ENCODE measurements around the gene PRR14. TPM values are rescaled to one million over a fixed set of nuclear protein-coding genes. Genes with fewer than 3 reads are reported as not detected.

PRR14 gene
- total RNA-seq (51.6 TPM), polyA plus RNA-seq (ENCODE audit: insufficient read depth, low read depth, low replicate concordance) (44.2 TPM)
- long read RNA-seq, donor 1, partial matches to known transcripts = 5 of 10 reads
- long read RNA-seq, donor 1, other reads (novel, unspliced or antisense) = 0 of 10 reads
- long read RNA-seq, donor 2, partial matches to known transcripts = 0 of 2 reads
- long read RNA-seq, donor 2, other reads (novel, unspliced or antisense) = 0 of 2 reads
- long read RNA-seq, donor 3, partial matches to known transcripts = 0 of 8 reads
- long read RNA-seq, donor 3, other reads (novel, unspliced or antisense) = 0 of 8 reads
- long read RNA-seq, donor 4, partial matches to known transcripts = 0 of 9 reads
- long read RNA-seq, donor 4, other reads (novel, unspliced or antisense) = 0 of 9 reads
- long read RNA-seq, donor 5 = 0 reads
- long read RNA-seq, donor 6, partial matches to known transcripts = 0 of 2 reads
- long read RNA-seq, donor 6, other reads (novel, unspliced or antisense) = 0 of 2 reads
- long read RNA-seq, donor 7, partial matches to known transcripts = 1 of 6 reads
- long read RNA-seq, donor 7, other reads (novel, unspliced or antisense) = 4 of 6 reads
- long read RNA-seq, donor 8, partial matches to known transcripts = 0 of 4 reads
- long read RNA-seq, donor 8, other reads (novel, unspliced or antisense) = 0 of 4 reads
- long read RNA-seq, donor 9, partial matches to known transcripts = 0 of 1 reads
- long read RNA-seq, donor 9, other reads (novel, unspliced or antisense) = 0 of 1 reads
- long read RNA-seq, donor 10, partial matches to known transcripts = 0 of 2 reads
- long read RNA-seq, donor 10, other reads (novel, unspliced or antisense) = 0 of 2 reads

GRCh38 chr16:30650369-30651123 lies at the start of gene PRR14:
TSS of gene PRR14 (plus strand) at chr16:30650960. CDS start at chr16:30651646, 686 bp downstream.
- H3K36me3 ChIP-seq (ENCODE audit: control insufficient read depth in 2 of 3, insufficient read depth in 3 of 3, low read length in 3 of 3) = peaks cover 4 to 21% (median 10%) of the 10 kb centered on the region in 3 donors
- H3K27me3 ChIP-seq (ENCODE audit: control insufficient read depth, insufficient read depth, low read length) = no peaks in the 10 kb centered on the region
- H3K27ac ChIP-seq (ENCODE audit: low read depth in 2 of 2, low read length in 2 of 2) = peak within 1 kb of the TSS; percentile 90 to 93
- DNase-seq = peak; percentile 100
- no peaks in the 10 kb centered on the region for H3K9me3 ChIP-seq (ENCODE audit: control insufficient read depth in 2 of 3, insufficient read depth in 1 of 3, low read length in 3 of 3)
- peak within 1 kb of the TSS; percentile 76 to 98 (median 96) for H3K9ac ChIP-seq (ENCODE audit: low read length in 3 of 3)
- intact Hi-C loops (cut with DNase I) = no loop called here
- peak within 1 kb of the TSS; percentile 90 to 96 (median 95) for H3K4me3 ChIP-seq (ENCODE audit: low read length in 3 of 3)
- H3K4me1 ChIP-seq (ENCODE audit: control insufficient read depth in 2 of 3, insufficient read depth in 2 of 3, low read depth in 1 of 3, low read length in 3 of 3) = peaks cover 0 to 13% (median 4%) of the 10 kb centered on the region in 3 donors
- peak; percentile 97 for FAIRE-seq
- TF ChIP-seq CTCF (IDR thresholded peaks at IDR 0.05; ENCODE audit: borderline replicate concordance, extremely low read depth, insufficient read depth) = peak; percentile 11

DNA sequence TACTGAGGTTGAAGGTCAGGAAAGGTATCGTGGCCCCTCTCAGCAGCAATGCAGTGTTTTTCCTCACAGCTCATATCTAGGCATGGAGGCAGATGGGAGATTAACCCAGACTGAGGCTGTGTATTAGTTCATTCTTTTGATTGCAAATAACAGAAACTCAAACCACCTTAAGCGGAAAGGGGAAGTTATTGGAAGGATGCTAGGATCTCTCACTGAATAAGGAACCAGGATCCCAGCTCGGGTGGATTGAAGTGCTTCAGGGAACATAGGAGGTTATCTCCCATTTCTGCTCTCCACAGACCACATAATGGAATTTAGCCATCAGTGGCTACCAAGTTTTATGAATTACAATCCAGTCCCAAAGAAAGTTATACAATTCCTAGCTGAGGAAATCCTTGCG lies 48.8 kb upstream of the PRR14 start:
- Histone ChIP-seq H3K27me3 (ENCODE audit: control insufficient read depth, insufficient read depth, low read length) (no peaks in the 10 kb centered on the region), H3K9ac (ENCODE audit: low read length in 3 of 3) (no peak overlapping the region), H3K4me1 (ENCODE audit: control insufficient read depth in 2 of 3, insufficient read depth in 2 of 3, low read depth in 1 of 3, low read length in 3 of 3) (peaks cover 0 to 13% (median 7%) of the 10 kb centered on the region in 3 donors), H3K9me3 (ENCODE audit: control insufficient read depth in 2 of 3, insufficient read depth in 1 of 3, low read length in 3 of 3) (no peaks in the 10 kb centered on the region), H3K36me3 (ENCODE audit: control insufficient read depth in 2 of 3, insufficient read depth in 3 of 3, low read length in 3 of 3) (peaks cover 0 to 7% (median 2%) of the 10 kb centered on the region in 3 donors), H3K4me3 (ENCODE audit: low read length in 3 of 3) (no peak overlapping the region), H3K27ac (ENCODE audit: low read depth in 2 of 2, low read length in 2 of 2) (no peak overlapping the region)
- TF ChIP-seq CTCF (IDR thresholded peaks at IDR 0.05; ENCODE audit: borderline replicate concordance, extremely low read depth, insufficient read depth) = no peak
- no peak for DNase-seq
- FAIRE-seq = no peak
- intact Hi-C loops (cut with DNase I) = no loop called here

GRCh38 chr16:30602616-30603277 lies 48.0 kb upstream of the PRR14 start:
- FAIRE-seq (no peak), DNase-seq (peak in 1 of 5 donors; percentile 43)
- H3K4me3 ChIP-seq (ENCODE audit: low read length in 3 of 3) = no peak overlapping the region
- H3K9me3 ChIP-seq (ENCODE audit: control insufficient read depth in 2 of 3, insufficient read depth in 1 of 3, low read length in 3 of 3) = no peaks in the 10 kb centered on the region
- H3K36me3 ChIP-seq (ENCODE audit: control insufficient read depth in 2 of 3, insufficient read depth in 3 of 3, low read length in 3 of 3) = peaks cover 2 to 8% (median 7%) of the 10 kb centered on the region in 3 donors
- no peak for TF ChIP-seq CTCF (IDR thresholded peaks at IDR 0.05; ENCODE audit: borderline replicate concordance, extremely low read depth, insufficient read depth)
- no peaks in the 10 kb centered on the region for H3K27me3 ChIP-seq (ENCODE audit: control insufficient read depth, insufficient read depth, low read length)
- no peak overlapping the region for H3K27ac ChIP-seq (ENCODE audit: low read depth in 2 of 2, low read length in 2 of 2)
- peaks cover 0 to 13% (median 7%) of the 10 kb centered on the region in 3 donors for H3K4me1 ChIP-seq (ENCODE audit: control insufficient read depth in 2 of 3, insufficient read depth in 2 of 3, low read depth in 1 of 3, low read length in 3 of 3)
- H3K9ac ChIP-seq (ENCODE audit: low read length in 3 of 3) = no peak overlapping the region
- intact Hi-C loops (cut with DNase I) = no loop called here
